ENCODE results near the gene CDX1.

Gene CDX1

GRCh38 chr5:150121448-150122157 lies 45.0 kb upstream of the CDX1 start:
- DNase-seq (ENCODE audit: insufficient read length, low spot score) (no peak), FAIRE-seq (no peak)
- no peak for TF ChIP-seq CTCF (IDR thresholded peaks at IDR 0.05; ENCODE audit: insufficient read depth, missing control alignments)

- FAIRE-seq (no peak), DNase-seq (ENCODE audit: insufficient read length, low spot score) (no peak)
- TF ChIP-seq CTCF (IDR thresholded peaks at IDR 0.05; ENCODE audit: insufficient read depth, missing control alignments): no peak
Observed at GRCh38 chr5:150122158-150122510, 44.4 kb upstream of the CDX1 start.

GRCh38 chr5:150122536-150123481 lies 43.8 kb upstream of the CDX1 start:
- no peak for TF ChIP-seq CTCF (IDR thresholded peaks at IDR 0.05; ENCODE audit: insufficient read depth, missing control alignments)
- DNase-seq (ENCODE audit: insufficient read length, low spot score): no peak
- FAIRE-seq: no peak

- no peak for DNase-seq (ENCODE audit: insufficient read length, low spot score)
- FAIRE-seq: no peak
- TF ChIP-seq CTCF (IDR thresholded peaks at IDR 0.05; ENCODE audit: insufficient read depth, missing control alignments): no peak
Observed at GRCh38 chr5:150123542-150123941, 43.0 kb upstream of the CDX1 start.

GRCh38 chr5:150124111-150124557 lies 42.4 kb upstream of the CDX1 start:
- FAIRE-seq (no peak), DNase-seq (ENCODE audit: insufficient read length, low spot score) (no peak)
- TF ChIP-seq CTCF (IDR thresholded peaks at IDR 0.05; ENCODE audit: insufficient read depth, missing control alignments): no peak

- no peak for DNase-seq (ENCODE audit: insufficient read length, low spot score)
- TF ChIP-seq CTCF (IDR thresholded peaks at IDR 0.05; ENCODE audit: insufficient read depth, missing control alignments): no peak
- no peak for FAIRE-seq
Observed at GRCh38 chr5:150124596-150124995, 42.0 kb upstream of the CDX1 start.

- DNase-seq (ENCODE audit: insufficient read length, low spot score) (no peak), FAIRE-seq (no peak)
- no peak for TF ChIP-seq CTCF (IDR thresholded peaks at IDR 0.05; ENCODE audit: insufficient read depth, missing control alignments)
Observed at GRCh38 chr5:150125334-150125733, 41.2 kb upstream of the CDX1 start.

All from D721Med (cell line).